Hindlimb muscle (tissue), 1 donor: ENCODE data around the gene NRXN3. TPM values are rescaled to one million over a fixed set of nuclear protein-coding genes. Genes with fewer than 3 reads are reported as not detected.

ENCODE experiments used
- DNase-seq: peaks from one replicate; pipeline ENCODE4 v3.0.0-alpha.2; 2013
- polyA plus RNA-seq: library from polyadenylated mRNA; unstranded; fragments of 120-200 nt; gene quantifications from one replicate; pipeline ENCODE4 v1.2.1, GENCODE V29; 2013; ENCODE audit not compliant: insufficient read length

NRXN3 gene
- polyA plus RNA-seq, 1 donor, result 0.40 TPM

GRCh38 chr14:78840898-78841297 lies 670.7 kb downstream of the NRXN3 start:
- no peak for DNase-seq

GRCh38 chr14:78847801-78848200 lies 677.6 kb downstream of the NRXN3 start:
- no peak for DNase-seq

DNA sequence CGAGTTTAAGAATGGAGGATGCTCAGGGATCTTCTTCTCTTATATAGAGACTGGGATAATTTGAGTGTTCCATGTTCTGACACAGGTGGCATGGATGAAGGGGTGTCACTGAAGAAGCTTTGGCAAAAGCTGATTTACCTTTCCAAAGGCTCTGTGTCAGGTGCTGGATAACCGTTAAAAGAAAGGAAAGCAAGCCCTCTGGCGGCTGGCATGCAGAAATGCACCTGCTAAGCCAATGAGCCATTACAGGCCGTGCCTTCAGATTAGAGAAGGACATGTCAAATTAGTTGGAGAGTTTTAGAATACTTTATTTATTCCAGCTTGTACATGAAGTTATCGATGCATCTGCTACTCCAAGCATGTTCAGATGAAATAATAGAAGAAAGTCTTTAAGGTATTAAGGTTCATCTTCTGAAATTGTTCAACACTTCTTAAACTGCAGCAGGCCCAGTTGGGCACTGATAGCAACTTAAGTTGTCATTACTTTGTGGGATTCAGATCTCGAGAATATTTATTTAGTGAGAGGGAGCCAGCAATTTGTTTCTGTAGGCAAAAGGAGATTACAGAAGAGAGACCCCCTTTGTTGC lies 678.2 kb downstream of the NRXN3 start:
- peak; percentile 4 for DNase-seq

DNA sequence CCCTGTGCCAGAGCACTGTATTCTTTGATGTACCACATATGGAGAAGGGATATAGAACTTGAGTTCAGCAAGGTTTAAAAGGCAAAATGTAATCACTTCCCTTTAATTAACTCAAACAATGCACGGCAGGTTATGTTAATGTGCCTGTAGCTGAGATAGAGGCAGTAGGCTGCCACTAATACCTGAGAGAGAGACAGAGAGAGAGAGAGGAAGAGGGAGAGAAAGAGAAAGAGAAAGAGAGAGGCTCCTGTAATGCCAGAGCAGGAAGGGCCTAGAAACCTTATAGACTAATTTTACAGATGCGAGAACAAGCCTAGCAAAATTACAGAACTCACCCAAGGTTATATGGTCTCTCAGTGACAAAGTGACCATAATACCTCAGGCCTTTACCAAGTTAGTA lies 679.8 kb downstream of the NRXN3 start:
- DNase-seq, result no peak

GRCh38 chr14:78851189-78851588 lies 681.0 kb downstream of the NRXN3 start:
- DNase-seq, result no peak

DNA sequence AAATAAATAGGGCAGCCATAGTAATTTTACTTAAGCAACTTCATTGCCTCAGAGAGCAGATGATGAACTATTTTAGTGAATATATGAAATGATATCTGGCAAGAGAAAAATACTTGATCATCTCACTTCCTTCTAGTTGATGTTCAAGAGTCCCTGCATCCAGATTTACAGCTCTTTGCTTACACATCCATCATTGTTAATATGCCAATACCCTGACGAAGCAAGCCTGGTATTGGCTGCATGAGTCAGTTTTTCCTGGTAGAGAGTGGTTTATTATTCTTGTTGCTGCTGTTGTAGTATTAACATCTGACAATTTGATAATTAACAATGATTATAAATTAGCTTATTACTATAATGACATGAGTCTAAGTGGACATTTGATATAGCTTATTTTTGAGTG lies 681.9 kb downstream of the NRXN3 start:
- DNase-seq, result no peak

- no peak for DNase-seq
Observed at GRCh38 chr14:78857974-78858373, 687.8 kb downstream of the NRXN3 start.

- DNase-seq, result peak; percentile 20
Observed at GRCh38 chr14:78863143-78863542, 693.0 kb downstream of the NRXN3 start.

DNA sequence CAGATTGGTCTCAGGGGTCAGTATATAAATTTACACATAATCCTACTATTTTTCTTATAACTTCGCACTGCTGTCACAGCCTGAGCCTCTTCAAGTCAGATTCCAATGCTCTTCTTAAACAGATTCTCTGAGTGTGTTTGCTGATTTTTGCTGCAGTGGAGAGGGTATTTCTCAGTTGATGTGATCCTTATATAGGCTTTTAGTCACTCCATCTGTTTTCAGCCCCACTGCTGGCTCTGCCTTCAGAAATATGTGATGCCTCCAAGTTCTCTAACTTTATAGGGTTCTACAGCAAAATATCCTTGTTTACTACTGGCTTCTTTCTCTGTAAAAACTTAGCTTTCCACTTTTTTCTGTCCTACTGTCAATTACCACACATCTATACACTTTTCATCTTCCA lies 702.7 kb downstream of the NRXN3 start:
- DNase-seq, result no peak

- no peak for DNase-seq
Observed at GRCh38 chr14:78873581-78873980, 703.4 kb downstream of the NRXN3 start.

DNA sequence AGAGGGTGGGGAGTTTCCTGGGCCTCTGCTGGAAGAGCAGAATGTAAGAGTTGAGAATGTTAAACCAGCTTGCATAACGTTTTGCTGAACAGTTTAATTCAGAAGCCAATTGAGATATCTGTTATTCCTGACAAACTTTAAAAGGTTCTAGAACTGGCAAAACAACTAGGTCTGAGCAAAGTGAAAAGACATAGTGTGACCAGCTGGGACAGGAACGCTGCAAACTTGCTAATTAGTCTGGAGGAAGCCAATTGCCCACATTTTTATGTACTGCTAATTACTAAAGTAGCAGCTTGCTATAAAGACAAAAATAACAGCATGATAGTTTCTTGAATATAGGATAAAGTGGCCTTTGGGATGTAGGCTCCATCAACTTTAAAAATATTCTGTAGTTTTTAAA lies 704.9 kb downstream of the NRXN3 start:
- no peak for DNase-seq

DNA sequence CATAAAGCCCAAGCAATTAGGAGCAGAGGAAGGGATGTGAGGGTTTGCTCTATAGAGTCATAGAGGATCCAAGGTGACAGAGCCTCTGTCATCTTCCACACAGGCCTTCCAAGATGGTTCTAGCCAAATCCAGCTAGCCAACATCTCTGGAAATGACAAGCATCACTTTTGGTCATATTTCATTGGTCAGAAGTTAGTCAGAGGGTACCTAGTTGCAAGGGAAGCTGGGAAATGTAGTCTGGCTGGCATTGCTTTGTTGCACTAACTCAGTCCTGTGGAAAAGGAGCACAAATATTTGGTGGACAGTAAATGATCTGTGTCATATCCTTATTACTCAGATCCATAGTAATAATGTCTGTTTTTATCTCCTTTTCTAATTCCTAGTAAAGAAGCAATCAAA lies 715.7 kb downstream of the NRXN3 start:
- DNase-seq, result no peak

DNA sequence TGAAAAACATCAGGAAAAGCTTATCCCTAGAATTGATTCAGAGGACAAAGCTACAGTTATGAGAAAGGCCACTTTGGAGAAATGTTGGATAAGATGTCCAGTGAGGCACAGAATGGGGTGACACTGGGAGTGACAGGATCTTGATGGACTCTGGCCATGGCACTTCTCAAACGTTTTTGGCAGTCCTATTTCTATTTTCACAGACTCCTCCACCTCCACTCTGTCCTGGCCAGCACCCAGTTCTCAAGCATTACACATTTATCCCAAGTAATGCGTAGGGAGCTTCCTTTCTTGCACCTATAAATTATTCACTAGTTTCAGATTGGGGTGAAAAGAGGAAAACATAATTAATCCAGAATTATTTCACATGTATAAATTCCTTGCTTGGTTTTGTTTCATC lies 727.3 kb downstream of the NRXN3 start:
- no peak for DNase-seq

GRCh38 chr14:78902010-78902623 lies 731.9 kb downstream of the NRXN3 start:
- DNase-seq, result peak; percentile 10

DNA sequence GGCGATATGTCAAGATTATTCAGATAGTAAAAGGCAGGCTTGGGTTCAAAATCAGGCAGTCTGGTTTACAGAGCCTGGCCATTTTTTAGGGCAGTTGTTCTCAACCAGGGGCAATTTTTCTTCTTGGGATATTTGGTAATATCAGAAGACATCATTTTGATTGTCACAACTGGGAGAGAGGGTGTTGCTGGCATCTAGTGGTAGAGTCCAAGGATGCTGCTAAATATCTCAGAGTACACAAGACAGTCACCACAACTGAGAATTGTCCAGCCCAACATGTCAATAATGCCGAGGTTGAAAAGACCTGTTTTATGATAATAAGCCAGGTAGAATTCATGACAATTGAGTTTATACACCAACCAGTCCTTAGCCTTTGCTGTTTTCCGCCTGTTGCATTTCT lies 733.9 kb downstream of the NRXN3 start:
- no peak for DNase-seq

DNA sequence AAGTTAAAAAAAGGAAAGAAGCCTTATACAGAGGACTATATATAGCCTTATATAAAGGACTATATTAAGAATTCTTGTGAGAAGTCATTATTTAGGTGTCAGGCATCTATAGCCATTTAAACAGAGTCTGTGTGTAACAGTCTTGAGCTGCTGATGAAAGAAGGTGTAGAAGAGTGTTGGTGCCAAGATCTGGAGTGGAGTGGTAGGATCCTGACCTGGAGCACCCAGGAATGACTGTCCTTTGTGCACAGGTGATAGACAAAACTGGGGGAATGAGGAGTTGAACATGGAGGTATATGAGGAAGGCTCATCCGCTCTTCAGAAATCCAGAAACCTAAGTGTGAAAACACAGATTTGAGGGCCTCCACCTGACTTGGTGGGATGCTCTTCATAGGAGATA lies 747.3 kb downstream of the NRXN3 start:
- no peak for DNase-seq

- DNase-seq, result no peak
Observed at GRCh38 chr14:78921856-78922255, 751.7 kb downstream of the NRXN3 start.

GRCh38 chr14:78927261-78927660 lies 757.1 kb downstream of the NRXN3 start:
- no peak for DNase-seq

DNA sequence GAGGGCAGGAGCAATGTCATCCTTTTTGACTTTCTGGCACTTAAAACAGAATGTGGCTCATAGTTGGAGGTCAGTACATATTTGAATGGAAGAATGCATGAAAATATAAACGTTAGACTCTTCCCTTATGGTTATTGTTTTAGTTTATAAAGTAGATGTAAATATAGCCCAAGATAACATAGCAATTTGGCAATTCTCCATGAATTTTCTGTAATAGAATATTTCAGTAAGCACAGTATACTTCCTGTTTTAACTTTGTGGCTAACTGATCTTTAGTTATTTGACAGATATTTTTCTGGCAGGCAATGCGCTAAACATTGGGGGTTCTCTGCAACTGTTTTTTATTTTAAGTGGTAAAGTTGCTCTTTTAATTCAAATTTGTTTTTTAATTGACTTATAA lies 763.0 kb downstream of the NRXN3 start:
- DNase-seq, result no peak

GRCh38 chr14:78933948-78934524 lies 763.9 kb downstream of the NRXN3 start:
- peak; percentile 25 for DNase-seq

GRCh38 chr14:78946949-78947348 lies 776.8 kb downstream of the NRXN3 start:
- DNase-seq, result no peak

GRCh38 chr14:78947681-78948080 lies 777.5 kb downstream of the NRXN3 start:
- no peak for DNase-seq

- no peak for DNase-seq
Observed at GRCh38 chr14:78950649-78951048, 780.5 kb downstream of the NRXN3 start.

- DNase-seq, result no peak
Observed at GRCh38 chr14:78951602-78952001, 781.4 kb downstream of the NRXN3 start.
